ENCODE measurements around the gene ARHGAP10.

ARHGAP10 gene

GRCh38 chr4:147730333-147730732 is 1.6 kb upstream of the ARHGAP10 start:
- TF ChIP-seq CTCF (conservative IDR thresholded peaks at IDR 0.05; ENCODE audit: low read depth, low read length), result peak; percentile 45
- no peak overlapping the region for H3K4me3 ChIP-seq (ENCODE audit: low read depth, low read length)
- DNase-seq (ENCODE audit: low read depth), result peak; percentile 61

GRCh38 chr4:147732518-147733235 is 789 bp downstream of the ARHGAP10 start:
- peak; percentile 59 for DNase-seq (ENCODE audit: low read depth)
- no peak for TF ChIP-seq CTCF (conservative IDR thresholded peaks at IDR 0.05; ENCODE audit: low read depth, low read length)
- H3K4me3 ChIP-seq (ENCODE audit: low read depth, low read length), result peak overlapping the region; percentile 89

GRCh38 chr4:147733716-147734344 is 1.9 kb downstream of the ARHGAP10 start:
- DNase-seq (ENCODE audit: low read depth), result peak; percentile 67
- no peak for TF ChIP-seq CTCF (conservative IDR thresholded peaks at IDR 0.05; ENCODE audit: low read depth, low read length)
- peak overlapping the region; percentile 89 for H3K4me3 ChIP-seq (ENCODE audit: low read depth, low read length)

GRCh38 chr4:147734496-147734895 is 2.6 kb downstream of the ARHGAP10 start:
- no peak for DNase-seq (ENCODE audit: low read depth)
- no peak for TF ChIP-seq CTCF (conservative IDR thresholded peaks at IDR 0.05; ENCODE audit: low read depth, low read length)
- peak overlapping the region; percentile 89 for H3K4me3 ChIP-seq (ENCODE audit: low read depth, low read length)

GRCh38 chr4:147735413-147736301 is 3.8 kb downstream of the ARHGAP10 start:
- peak overlapping the region; percentile 9 for H3K4me3 ChIP-seq (ENCODE audit: low read depth, low read length)
- DNase-seq (ENCODE audit: low read depth), result no peak

GRCh38 chr4:147736458-147736857 is 4.6 kb downstream of the ARHGAP10 start:
- peak; percentile 91 for DNase-seq (ENCODE audit: low read depth)
- TF ChIP-seq CTCF (conservative IDR thresholded peaks at IDR 0.05; ENCODE audit: low read depth, low read length), result no peak
- H3K4me3 ChIP-seq (ENCODE audit: low read depth, low read length), result no peak overlapping the region

More at GRCh38 chr4:147735413-147736301, 3.8 kb downstream of the ARHGAP10 start:
- TF ChIP-seq CTCF (conservative IDR thresholded peaks at IDR 0.05; ENCODE audit: low read depth, low read length), result no peak

Measured in choroid plexus epithelial cell (primary cell).